GM21381 (cell line): Measurements from ENCODE around the gene CLDN3.

ENCODE experiments used
- ATAC-seq: cut with Tn5 transposase; IDR thresholded peaks from one replicate; pipeline ENCODE4 v1.9.1; 2021; ENCODE audit warnings: mild to moderate bottlenecking, moderate library complexity; ENCODE audit not compliant: unreplicated experiment

CLDN3 gene

DNA sequence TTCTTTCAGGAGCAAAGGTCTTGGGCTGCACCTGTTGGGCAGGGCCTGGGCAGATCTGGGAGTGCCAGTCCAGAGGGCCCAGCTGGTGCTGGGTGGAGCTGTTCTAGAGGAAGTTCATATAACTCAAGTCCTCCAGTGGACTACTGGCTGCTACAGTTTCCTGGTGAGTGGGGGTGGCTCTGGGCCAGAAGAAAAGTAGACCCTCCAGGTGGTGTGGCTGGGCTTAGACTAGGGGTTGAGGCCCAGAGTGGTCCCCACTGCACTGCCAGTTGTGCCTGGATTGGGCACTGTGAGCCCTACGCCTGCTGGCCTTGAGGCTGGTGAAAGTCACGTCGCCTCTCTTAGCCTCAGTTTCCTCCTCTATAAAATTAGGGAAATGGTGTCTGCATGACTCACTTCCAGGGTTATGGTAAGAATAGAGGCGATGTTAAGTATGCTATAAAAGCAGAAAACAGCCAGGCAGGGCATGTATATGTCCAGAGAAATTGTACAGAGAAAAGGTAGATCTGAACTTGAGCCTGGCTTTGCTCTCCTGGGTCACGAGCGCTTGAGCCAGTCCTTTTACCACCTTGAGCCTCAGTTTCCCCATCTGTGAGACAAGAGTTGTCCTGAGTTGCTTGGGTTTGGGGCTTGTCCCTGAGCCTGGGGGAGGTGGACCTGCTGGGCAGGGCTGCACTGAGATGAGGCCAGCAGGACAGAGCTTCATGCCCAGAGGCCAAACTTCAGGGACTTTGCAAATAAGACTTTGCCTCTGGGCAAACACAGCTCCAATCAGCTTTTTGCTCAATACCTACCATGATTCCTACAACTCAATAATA, 3.8 kb upstream of the CLDN3 start:
- no peak for ATAC-seq

DNA sequence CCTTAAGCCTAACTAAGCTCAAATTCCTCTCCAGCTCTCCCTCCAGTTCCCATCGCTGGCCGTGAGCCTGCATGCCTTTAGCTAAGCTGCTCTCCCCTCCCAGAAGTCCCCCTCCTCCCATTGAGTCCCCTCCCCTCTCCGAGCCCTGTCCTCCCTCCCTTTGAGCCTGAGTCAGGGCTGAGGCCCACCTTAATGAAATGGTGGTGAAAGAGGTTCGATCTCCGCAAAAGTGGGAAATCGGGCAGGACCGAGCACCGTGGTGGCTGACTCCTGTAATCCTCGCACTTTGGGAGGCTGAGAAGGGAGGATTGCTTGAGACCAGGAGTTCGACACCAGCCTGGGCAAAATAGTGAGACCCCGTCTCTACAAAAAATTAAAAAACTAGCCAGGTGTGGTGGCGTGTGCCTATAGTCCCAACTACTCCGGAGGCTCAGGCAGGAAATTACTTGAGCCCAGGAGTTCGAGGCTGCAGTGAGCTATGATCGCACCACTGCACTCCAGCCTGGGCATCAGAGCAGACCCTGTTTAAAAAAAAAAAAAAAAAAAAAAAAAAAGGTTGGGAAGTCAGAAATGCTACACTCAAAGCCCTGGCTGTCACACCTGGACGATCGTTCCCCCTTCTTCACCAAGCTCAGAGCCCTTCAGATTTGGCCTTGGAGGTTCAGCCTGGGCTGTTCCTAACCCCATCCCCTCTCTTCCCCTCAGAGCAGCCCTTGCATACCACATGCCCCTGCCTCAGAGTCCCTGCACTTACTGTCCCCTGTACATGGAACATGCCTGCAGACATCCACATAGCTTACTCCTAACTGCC, 995 bp upstream of the CLDN3 start:
- ATAC-seq, result no peak

DNA sequence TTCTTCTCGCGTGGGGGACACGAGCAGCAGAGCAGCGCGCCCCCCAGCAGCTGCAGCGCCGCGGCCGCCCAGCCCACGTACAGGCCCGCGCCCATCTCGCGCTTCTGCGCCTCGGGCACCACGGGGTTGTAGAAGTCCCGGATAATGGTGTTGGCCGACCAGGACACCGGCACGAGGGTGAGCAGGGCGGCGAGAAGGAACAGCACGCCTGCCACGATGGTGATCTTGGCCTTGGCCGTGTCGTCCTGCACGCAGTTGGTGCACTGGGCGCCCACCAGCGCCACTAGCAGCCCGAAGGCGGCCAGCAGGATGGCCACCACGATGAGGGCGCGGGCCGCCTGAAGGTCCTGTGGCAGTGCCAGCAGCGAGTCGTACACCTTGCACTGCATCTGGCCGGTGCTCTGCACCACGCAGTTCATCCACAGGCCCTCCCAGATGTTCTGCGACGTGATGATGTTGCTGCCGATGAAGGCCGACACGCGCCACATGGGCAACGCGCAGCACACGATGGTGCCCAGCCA, 529 bp downstream of the CLDN3 start:
- ATAC-seq, result no peak

DNA sequence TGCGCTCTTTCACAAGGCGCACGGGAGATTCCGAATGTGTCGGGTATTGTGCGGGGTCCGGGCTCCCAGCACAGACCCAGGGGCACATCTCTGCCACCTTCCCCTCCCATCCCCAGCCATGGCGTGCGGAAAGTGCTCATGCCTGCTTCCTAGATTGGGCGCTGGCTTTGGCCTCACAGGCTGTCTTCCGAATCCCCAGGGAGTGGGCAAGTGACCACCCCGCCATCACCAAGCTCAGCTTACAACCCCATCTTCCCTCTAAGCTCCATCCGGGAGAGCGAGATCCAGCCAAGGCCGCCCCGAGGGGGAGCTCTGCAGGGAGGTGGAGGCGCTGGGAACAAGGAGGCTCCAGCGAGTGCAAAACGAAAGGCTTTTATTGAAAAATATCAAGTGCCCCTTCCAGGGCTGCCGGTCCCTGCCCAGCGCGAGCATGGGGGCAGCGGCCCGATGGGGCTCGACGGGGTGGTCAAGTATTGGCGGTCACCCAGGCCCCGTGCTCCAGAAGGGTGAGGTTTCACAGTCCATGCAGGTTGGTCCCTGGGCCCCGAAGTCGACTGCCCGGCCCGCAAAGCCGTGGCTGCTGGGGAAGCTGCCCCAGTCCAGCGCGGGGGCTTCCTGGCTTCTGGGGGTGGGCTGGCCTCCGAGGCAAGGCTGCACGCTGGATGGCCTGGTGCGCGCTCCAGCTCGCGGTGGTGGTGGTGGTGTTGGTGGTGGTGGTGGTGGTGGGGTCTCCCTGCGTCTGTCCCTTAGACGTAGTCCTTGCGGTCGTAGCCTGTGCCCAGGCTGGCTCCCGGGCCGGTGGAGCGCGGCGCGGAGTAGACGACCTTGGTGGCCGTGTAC, 1.2 kb downstream of the CLDN3 start:
- no peak for ATAC-seq

DNA sequence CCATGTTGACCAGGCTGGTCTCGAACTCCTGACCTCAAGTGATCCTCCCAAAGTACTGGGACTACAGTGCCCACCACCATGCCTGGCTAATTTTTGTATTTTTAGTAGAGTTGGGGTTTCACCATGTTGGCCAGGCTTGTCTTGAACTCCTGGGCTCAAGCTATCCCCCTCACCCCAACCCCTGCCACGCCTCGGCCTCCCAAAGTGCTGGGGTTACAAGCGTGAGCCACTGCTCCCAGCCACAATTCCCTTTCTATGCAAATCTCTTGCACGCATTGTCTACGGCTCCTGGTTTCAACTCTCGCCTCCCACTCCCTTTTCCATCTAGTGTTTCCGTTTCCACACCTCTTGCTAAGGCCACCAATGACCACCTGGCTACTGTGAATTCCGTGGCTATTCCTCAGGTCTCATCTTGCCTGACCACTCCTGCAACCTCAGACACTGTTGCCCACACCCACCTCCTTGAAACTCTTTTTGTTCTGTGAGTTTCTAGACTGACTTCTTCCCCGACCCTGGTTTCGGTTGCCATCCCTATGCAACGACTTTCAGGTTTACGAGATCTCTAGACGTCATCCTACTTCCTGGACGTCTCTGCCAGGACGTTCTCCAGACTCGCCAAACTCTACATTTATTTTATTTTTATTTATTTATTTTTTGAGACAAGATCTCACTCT, 3.4 kb downstream of the CLDN3 start:
- ATAC-seq, result no peak

DNA sequence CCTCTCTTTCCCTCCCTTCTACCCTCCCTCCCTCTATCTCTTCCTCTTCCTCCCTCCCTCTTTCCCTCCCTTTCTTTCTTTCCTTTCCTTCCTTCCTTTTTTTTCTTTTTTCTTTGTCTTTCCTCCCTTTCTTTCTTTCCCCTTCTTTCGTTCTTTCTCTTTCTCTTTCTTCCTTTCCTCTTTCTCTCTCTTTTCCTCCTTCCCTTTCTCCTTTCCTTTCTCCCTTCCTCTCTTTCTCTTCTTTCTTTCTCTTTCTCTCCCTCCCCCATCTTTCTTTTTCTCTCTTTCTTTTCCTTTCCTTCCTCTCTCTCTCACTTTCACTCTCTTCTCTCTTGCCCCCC, 7.4 kb downstream of the CLDN3 start:
- ATAC-seq, result no peak

DNA sequence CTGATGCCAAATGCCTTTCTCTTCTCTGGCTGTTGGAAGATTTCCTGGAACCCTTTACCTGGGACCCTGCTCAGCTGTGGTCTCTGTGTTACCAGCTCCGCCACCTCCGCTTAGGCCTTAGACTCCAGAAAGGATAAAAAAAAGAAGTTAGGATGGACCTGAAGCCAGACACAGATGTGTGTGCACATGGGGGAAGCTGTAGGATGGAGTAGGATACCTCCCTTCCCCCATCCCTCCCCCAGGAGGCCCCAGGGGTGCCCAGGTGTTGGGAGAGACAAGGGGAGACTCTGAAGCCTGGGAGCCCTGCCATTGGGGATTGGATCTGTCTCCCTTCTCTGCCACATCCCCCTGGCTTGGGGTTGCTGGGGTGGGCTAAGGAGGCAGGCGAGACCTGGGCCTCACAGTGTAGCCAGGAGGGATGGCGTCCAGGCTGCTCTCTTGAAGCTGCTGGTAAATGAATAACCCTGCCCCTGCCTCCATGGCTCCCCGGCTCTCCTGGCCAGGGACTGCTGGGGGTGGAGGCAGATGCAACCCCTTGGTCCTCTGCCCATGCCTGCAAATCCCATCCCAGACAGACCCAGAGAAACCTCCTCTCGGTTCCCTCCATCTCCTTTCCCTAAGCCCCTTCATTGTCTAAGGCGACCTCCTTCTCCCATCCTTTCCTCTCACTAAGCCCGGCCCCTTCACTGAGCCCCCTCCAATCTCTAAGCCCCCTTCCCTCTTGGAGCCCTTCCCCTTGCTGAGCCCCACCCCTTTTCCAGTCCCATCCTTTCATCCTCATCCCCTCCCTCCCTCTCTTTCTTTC, 8.0 kb downstream of the CLDN3 start:
- ATAC-seq, result no peak

DNA sequence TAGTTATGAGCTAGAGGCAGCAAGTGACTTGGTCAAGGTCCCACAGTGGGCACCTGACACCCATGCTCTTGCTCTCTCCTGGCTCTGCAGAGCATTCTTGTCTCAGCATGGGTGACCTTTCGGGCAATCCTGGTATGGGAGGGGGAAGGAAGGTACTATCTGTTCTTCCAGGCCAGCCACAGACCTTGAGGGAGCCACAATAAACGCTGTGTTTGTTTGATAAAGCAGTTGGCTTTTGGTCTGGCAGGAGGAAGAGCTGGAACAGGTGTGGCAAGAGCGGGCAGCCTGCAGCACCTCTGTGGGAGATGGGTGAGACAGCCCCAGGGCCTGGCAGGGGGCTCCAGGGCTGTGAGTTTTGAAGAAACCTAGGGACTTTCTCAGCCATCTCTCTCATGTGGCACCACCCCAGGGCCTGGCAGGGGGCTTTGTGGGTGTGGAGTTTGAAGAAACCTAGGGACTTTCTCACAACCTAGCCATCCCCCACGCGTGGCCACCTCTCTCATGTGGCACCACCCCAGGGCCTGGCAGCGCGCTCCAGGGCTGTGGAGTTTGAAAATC, 11.4 kb downstream of the CLDN3 start:
- no peak for ATAC-seq

DNA sequence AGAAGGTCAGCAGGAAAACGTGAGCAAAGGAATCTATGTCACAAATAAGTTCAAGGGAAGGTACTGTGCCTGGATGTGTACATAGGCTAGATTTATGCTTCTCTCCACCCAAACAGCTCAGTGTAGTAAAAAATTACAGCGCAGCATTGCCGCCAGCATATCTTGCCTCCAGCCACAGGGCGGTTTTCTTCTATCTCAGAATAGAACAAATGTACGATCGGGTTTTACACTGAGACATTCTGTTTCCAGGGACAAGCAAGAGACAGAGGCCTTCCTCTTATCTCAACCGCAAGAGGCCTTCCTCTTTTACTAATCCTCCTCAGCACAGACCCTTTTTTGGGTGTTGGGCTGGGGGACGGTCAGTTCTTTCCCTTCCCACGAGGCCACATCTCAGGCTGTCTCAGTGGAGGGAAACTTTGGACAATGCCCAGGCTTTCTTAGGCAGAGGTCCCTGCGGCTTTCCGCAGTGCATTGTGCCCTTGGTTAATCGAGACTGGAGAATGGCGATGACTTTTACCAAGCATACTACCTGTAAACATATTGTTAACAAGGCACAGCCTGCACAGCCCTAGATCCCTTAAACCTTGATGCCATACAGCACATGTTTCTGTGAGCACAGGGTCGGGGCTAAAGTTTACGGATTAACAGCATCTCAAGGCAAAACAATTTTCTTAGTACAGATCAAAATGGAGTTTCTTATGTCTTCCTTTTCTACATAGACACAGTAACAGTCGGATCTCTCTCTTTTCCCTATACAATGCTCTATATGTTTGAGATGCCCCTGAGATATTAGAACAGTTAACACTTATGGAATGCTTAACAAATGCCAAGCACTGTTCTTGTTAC, 19.9 kb downstream of the CLDN3 start:
- ATAC-seq, result no peak

DNA sequence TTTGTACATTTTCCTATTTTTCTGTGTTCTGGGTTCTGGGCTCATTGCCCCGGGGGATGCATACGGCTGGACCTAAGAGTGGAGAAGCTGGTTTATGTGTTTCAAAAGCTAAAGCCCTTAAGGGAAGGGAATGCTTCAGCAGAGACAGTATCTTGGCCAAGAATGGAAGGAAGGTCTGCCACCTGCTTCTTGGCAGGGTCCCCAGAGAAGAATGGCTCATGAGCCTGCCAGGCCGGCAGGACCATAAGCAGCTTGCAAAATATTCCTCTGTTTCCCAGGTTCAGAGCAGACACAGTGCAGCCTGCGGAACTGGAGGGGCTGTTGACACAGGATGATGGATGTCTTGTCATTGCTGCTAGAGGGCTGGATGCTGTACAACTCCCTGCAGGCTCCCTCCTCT, 23.7 kb downstream of the CLDN3 start:
- no peak for ATAC-seq

DNA sequence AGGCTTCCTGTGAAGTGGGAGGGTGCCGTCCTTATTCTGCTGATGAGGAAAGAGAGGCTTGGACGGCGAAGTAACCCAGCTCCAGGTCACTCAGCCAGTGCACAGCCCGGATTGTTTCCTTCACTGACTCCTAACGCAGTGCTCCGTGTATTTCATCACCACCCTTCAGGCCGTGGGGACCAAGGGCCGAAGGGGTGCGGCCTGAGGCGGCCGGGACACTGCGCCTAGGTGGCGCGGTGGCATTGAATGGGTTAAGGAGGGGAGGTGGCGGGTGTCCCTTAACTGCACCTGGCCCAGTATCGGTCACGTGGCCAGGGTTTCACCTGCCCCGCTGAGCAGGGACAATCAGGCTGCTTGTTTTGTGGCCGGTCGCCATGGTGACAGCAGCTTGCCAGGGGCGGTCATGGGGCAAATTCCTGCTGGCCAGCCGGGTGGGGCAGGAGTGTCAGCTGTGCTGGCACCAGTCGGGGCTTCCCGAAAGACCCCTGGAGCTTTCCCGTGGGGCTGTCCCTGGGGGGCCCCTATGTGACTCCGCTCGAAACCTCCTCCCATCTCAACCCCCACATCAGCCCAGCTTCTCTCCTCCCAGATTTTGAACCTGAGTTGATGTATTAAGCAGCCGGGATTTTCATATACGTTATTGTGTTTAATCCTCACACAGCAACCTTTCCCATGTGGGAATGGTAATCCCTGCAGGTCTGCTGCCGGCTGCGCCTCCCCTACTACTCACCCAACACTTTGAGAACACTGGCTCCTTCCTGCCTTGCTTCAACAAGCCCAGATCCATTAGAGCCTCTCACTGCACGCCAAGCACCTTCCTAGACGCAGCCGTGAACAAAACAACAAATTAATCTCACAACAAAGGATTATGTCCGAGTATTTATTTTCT, 27.1 kb downstream of the CLDN3 start:
- ATAC-seq, result no peak

DNA sequence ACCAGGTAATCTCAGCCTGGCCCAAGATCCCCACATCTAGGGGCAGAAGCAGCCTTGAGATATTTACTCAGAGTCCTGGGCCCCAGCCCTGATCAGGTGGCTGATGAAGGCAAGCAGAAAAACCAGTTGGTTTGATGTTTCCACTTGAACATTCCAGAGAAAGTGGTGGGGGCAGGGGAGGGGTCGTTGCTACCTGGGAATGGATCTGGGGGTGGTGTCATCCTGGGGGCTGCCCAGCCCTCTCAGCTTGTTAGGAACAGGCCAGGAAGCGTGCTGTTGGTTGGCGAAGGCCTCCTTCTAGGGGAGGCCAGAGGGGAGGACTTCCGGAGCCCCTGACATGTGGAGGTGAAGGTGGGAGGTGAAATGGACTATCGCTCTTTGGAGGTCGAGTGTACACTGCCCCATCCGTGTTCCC, 27.7 kb downstream of the CLDN3 start:
- no peak for ATAC-seq

DNA sequence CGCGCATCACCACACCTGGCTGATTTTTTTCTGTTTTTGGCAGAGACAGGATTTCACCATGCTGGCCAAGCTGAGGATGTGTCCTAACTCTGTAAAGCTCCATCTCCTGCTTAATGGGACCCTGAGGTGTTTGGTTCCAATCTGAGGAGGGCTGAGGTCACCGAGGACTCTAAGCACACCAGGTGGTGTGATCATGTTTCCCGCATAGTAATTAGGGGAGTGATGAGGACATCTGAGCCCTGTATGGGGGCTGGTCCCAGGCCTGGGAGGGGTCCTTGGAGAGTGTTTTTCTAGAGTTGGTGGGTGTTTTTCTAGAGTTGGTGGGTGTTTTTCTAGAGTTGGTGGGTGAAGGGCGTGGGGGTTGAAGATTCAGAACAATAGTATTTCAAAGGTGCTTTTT, 28.5 kb downstream of the CLDN3 start:
- no peak for ATAC-seq

DNA sequence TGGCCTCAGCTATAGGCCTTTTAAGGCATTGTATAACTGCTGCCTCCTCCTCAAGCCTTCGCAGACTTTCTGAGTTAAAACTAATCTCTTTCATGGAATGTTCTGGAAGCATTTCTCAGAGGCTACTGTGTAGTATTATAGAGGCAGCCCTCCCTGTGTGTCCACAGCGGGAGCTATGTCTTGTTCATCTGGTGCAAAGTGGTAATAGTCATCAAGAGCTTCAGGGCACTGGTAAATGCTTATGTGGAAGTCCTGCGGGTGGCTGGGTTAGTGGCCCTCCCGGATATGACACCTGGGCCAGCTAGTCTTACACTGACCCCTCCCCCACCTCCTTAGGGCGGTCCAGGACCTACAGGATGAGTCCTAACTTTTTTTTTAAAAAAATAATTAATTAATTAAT, 29.3 kb downstream of the CLDN3 start:
- ATAC-seq, result no peak

DNA sequence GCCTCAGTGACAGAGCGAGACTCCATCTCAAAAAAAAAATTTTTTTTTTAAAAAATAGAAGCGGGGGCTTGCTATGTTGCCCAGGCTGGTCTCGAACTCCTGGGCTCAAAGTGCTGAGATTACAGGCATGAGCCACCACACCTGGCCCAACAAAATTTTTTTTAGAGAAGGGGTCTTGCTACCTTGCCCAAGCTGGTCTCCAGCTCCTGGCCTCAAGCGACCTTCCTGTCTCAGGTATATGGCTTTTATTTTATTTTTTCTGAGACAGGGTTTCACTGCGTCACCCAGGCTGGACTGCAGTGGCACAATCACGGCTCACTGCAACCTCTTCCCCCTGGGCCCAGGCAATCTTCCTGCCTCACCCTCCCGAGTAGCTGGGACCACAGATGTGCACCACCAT, 29.9 kb downstream of the CLDN3 start:
- no peak for ATAC-seq

DNA sequence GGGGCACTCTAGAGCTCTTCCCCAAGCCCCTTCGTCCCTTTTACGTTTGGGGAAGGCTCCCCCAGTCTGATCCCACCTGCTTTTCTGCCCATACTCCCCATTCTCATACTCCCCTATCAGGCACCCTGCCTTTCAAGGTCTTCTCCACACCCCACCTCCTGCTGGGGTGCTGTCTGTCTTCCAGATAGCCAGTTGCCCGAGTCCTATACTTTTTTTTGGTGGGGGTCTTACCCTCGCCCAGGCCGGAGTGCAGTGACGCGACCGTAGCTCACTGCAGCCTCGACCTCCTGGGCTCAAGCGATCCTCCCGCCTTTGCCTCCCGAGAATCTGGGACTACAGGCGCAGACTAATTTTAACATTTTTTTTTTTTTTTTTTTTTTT, 30.7 kb downstream of the CLDN3 start:
- no peak for ATAC-seq

DNA sequence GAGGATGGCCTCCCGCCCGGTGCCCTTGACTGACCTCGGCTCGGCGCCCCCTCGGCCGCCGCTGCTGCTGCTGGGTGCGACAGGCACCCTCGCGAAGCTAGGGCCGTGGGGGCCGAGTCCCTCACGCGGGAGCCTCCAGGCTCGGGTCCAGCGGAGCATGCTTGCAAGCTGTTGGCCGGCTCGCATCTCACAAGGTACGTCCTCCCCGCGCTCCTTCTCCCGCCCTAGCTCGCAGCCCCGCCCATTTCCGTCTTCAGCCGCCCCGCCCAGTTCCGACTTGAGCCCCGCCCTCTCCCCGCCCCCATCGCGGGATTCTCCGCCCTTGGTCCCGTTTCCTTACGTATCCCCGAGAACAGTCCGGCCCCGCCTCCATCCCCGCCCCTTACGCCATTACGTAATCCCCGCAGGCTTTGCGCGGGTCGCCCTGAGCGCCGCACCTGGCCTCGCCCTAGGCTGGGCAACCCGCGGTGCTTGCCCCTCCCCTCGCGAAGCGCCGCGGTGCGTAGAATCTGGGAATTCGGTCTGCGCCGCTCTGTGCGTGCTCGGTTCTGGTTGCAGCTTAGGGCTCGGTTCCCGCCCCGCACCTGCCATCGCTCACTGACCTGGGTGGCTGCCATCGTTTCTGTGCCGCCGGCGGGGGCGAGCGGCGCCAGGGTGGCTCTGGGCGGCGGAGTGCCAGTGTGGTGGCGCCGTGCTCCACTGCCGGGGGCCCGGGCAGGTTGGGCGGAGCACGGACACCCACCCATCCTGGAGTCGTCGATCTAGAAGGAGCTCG, 31.3 kb downstream of the CLDN3 start, which contains the start of gene ABHD11:
ABHD11 (minus strand) TSS at position 191 of the 775 bp plus-strand sequence; CDS start at position 159, 32 bp downstream.
- ATAC-seq, result peak; percentile 88
